ENCODE data around the gene DYNLL2.

DNA sequence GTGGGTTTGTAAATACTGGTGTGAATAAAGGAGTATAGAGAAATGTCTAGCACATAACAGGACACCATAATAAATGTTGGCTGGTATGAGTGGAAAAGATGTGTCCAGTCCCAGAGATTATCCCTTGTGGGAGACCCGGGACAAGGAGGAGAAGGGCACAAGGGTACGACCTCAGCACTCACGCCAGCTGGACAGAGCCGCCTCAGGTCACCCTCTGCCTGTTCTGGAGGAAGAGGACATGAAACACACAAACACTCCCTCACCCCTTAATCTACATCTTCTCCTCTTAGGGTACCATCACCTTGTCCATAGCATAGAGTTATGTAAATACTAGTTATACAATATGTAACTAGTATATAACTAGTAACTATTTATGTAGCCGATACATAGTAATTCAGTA lies 26.8 kb downstream of the DYNLL2 start:
- no peak for TF ChIP-seq CTCF (IDR thresholded peaks at IDR 0.05)
- no peak for TF ChIP-seq EZH2 (IDR thresholded peaks at IDR 0.05)
- TF ChIP-seq EZH2phosphoT487 (IDR thresholded peaks at IDR 0.05): no peak
